GM18502 (cell line): ENCODE data around the gene CALCB.
"Not testable (repeated sequence)": the region's sequence is repeated elsewhere in the genome, so short reads cannot be mapped to it uniquely, and the experiment has no call there.

Experiments used
- ATAC-seq: cut with Tn5 transposase; IDR thresholded peaks from one replicate; pipeline ENCODE4 v1.9.1; 2021; ENCODE audit warnings: mild to moderate bottlenecking; ENCODE audit not compliant: unreplicated experiment, poor library complexity

Gene CALCB, protein sequence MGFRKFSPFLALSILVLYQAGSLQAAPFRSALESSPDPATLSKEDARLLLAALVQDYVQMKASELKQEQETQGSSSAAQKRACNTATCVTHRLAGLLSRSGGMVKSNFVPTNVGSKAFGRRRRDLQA

DNA sequence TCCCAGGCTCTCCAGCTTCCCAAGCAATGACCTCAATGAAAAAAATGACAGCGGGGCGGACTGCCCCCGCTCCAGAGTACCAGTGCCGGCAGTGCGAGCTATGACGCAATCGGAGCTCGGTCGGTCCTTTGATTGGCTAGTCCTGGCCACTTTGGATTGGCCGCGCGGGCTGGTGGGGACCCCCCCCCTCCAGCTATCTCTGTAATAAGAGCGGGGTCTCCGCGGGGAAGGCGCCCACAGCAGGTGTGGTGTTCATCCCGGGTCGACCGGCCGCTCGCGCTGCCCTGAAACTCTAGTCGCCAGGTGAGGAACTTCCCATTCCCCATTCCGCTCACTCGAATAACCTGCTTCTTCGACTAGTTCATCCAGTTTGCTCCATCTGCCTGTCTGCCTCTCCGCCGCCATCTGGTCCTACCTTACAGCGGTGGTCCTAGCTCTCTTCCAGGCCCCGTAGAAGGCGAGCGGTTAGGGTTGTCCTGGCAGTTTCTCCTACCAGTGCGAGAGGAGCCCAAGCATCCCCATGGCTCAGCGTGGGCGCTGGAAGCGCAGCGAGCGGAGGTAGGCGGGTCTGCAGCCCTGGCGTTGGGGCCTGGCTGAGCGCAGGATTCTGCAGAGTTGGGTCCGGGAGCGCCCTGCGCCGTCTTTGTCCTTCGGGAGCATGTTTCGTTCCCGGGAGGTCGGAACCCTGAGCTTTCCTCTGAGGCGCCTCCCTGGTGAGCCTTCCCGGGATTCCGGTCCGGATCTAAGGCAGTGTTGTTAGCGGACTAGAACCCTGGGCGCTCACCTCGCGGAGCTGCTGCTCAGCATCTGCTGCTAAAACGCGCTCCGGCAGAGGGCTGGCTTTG, at the start of gene CALCB:
Gene CALCB, plus strand, starts transcription at position 233 of the 845 bp plus-strand sequence. CDS start 1,126 bp downstream, outside the sequence.
- ATAC-seq = no peak

DNA sequence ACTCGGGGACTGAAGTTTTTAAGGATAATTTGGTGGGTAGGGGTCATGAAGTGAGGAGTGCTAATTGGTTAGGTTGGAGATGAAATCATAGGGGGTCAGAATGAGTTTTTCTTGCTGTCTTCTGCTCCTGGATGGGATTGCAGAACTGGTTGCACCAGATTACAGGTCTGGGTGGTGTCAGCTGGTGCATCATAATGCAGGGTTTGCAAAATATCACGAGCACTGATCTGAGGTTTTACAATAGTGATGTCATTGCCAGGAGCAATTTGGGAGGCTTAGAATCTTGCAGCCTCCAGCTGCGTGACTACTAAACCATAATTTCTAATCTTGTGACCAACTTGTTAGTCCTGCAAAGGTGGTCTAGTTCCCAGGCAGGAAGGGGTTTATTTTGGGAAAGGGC, 46.4 kb upstream of the CALCB start:
- no peak for ATAC-seq

DNA sequence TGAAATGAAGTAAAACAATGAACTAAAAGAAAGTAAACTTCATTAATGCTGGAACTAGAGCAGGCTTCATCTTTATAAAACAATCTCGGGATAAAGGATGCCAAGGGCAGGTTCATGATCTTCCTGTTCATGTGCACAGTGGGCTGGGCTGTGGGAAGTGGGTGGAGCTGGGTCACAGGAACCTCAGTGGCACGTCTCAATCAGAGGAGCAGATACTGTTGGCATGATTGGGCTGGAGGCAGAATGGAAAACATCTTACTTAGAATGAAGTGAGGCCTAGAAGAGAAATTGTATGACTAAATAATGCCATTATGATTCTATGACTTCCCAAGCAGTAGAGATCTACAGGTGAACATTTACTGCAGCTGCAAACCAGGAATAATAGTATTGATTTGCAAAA, 45.4 kb upstream of the CALCB start:
- no peak for ATAC-seq

DNA sequence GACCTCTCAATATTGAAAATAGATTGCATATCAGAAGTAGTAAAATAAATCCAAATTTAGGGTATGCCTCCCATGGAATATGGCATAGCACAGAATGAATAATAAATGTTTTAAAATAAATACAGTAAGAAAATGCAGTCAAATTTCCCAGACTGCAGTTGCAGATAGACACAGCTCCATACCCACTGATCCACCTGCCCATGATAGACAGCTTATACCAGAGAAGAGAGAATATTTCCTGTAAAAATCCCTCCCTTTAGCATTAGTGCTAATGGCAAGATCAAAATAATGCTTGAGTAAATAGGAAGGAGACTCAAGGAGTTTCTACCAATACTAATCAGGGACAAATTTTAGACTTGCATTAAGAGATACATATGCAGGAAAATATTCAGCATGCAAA, 45.0 kb upstream of the CALCB start:
- ATAC-seq = no peak

DNA sequence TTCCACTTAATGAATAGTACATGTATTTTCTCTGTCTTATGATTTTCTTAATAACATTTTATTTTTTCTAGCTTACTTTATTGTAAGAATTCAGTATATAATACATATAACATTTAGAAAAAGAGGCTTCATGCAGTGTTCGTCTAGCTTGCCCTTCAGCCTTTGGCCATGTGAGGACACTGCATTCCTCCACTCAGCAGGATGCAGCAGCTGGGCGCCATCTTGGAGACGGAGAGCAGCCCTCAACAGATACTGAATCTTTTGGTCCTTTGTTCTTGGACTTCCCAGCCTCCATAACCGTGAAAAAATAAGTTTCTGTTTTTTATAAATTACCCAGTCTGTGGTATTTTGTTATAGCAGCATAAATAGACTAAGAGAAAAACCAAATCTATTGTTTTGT, 41.4 kb upstream of the CALCB start:
- ATAC-seq = not testable (repeated sequence)

DNA sequence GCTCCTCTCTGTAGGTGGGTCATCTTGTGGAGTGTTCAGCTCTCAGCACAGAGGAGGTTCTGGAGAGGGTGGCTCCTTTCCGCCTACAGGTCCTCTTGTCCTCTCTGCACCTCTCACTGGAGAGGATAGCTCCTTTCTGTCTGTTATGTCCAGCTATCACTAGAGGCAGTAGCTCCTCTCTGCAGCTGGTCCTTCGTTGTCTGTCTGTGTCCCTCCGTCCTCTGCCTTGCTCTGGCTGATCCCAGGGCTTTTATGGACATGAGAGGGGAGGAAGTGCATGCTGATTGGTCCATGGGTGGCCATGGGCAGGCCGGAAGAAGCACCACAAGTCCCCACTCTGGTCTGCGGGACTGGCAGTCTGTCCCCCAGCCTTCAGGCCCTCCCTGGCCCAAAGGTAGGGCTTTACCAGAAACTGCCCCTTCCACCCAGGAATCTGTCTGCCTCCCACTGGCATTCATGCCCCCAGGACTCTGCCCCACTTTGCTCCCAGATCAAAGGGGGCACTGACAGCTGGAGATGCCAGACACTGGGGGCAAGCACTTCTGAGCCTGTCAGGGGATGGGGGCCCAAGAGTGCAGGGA, 38.6 kb upstream of the CALCB start:
- no peak for ATAC-seq

DNA sequence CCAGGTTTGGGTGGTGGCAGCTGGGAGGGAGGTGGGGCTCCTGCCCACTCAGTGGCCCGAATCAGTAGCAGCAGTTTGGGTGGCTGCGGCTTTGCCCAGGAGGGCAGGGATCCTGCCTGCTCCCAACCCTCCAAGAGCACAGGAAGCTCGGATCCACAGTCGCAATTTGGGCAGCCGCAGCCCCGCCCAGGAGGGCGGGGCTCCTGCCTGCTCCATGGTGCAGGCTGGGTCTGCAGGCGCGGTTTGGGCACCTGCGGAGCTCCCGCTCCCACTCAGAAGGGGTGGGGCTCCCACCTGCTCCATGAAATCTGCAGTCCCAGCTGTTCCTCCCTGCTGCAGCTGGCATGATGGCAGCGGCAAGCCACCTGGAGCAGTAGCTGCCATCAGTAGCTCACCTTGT, 38.1 kb upstream of the CALCB start:
- ATAC-seq = no peak

DNA sequence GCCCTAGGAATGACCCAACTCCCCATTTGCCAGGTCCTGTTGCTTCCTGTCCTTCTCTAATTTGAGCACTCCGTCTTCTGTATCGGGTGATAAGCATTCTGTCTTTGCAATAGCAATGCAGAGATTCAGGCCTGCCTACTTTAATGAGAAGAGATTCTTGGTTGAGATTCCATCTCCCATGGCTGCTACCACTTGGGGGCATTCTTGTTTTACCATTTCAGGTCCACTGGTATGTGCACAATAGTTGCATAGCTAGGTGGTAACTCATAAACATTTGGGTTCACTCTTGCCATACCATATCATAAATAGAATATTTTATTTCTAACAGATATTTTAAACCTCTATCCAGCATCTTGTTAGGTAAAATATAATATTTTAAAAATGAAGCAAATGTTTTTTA, 34.4 kb upstream of the CALCB start:
- no peak for ATAC-seq

DNA sequence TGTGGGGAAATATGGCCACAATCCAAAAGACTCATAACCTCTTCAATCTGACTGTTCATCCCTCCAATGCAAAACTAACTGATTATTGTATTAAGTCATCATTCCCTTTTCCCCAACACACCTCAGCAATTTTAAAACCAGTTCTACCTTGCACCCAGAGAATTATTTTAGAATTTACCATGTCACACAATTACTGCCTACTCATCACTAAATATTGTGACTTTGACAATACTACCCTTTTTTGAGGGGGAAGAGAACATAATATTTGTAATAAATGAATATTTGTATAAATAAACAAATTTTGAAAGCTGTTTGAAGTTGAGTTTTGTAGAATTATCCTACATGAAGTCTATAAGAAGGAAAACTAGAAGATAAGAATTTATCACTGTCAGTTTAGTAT, 28.2 kb upstream of the CALCB start:
- no peak for ATAC-seq

DNA sequence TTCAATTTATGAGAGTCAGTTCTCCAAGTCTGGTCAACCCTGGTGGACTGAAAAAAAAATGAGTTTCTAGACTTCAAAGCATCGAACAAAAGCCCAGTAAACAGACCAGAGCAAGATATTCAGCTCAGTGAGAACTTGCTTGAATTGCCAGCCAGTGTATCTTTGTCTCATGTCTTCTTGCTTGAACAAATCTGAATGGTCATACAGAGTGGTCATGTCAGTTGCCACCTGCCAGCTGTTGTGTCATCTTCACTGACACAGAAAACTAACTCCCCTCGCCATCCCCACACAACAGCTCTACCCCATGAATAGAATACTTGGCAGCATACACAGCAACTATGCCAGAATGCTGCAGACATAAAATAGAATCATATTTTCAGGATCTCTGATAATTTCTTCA, 27.5 kb upstream of the CALCB start:
- ATAC-seq = no peak

DNA sequence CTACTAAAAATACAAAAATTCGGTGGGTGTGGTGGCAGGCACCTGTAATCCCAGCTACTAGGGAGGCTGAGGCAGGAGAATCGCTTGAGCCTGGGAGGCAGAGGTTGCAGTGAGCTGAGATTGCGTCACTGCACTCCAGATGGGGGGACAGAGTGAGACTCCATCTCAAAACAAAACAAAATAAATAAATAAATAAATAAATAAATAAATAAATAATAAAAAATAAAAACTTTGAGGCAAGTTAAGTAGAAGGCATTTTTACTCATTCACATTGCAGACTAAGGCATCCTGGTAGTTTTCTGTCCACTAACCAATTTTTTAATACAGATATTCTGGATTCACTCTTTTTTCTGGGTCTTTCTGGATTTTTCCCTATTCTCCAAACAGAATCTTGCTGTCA, 26.7 kb upstream of the CALCB start:
- not testable (repeated sequence) for ATAC-seq

DNA sequence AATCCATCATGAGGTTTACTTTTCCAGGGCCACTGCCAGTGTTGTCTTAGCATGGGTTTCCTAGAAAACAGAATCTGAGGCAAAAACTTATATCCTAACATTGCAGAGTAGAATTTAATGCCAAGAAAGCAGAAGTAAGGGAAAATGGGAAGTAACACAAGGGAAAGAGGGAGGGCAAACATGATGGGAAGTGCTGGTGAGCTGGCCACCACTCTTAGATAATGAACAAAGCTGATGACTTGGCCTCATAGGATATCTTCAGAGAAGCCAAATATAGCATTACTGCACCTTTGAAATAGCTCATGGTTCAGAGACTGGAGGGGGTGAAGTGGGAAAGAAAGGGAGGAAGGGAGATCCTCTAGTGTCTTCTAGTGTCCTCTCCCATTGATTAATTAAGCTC, 24.8 kb upstream of the CALCB start:
- no peak for ATAC-seq

DNA sequence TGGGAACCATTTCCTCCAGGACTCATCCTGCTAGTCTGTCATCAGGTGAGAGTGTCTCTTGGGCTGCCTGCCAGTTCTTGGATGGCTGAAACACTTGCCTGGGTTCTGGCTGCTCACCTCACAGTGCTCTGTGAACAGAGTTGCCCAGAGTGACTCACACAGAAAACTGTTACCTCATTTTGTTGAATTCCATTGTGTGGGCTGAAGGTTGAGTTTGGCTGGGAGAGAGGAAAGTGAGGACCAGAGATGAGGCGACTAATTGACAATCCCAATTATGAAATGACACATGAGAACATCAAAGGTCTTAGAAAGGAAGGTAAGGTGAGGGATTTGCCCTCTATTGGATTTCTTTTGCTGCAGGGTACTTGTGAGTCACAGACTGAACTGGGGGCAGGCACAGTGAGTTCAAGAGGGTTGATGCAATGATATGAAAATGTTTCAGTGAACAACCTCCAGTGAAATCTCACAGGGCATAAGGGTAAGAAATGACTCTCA, 20.2 kb upstream of the CALCB start:
- no peak for ATAC-seq

DNA sequence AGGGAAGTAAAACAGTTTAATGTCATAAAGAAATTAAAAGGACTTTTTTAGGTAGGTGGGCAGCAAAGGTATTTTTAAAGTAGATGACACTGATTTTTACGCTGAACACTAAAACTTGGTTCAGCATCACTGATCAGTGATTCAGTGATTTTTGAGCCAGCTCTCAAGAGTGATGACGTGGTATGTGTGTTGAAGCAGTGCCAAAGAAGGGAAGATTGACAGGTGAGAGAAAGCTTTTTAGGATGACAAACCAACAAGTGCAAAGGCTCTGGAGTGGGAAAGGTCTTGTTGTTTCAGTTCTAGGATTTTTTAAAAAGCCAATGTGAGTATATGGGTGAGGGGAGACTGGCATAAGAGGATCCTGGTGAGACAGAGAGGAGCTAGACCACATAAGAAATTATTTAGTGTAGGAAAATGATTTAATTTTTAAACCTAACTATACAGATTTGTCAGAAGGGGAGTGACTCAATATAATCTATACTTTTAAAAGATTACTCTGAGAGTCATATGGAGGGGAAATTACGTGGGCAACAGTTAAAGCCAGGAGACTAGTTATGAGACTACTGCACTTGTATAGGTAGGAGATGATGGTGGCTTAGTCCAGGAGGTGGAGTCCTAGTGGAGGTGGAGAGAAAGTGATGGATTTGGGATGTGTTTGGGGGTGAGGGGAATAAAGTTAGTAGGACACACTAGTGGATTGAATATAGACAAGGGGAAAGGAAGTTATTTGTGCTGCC, 17.6 kb upstream of the CALCB start:
- ATAC-seq = no peak

DNA sequence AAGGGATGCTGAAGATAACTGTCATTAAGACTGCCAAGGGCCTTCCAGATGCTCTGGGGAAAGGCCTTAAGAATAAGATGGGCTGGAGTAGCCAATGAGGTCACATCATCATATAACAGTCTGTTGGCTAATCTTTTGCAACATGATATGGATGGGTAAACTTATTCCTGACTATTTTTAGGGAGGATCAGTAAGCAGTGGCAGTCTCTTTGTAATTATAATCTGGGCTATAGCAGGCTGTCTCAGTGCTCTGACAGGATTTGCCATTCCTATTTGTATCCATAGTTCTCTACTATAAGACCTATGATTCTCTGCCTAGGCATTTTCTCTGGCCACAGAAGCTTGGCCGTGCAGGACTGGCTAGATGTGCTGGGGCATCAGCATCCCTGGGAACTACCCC, 16.1 kb upstream of the CALCB start:
- ATAC-seq = no peak

DNA sequence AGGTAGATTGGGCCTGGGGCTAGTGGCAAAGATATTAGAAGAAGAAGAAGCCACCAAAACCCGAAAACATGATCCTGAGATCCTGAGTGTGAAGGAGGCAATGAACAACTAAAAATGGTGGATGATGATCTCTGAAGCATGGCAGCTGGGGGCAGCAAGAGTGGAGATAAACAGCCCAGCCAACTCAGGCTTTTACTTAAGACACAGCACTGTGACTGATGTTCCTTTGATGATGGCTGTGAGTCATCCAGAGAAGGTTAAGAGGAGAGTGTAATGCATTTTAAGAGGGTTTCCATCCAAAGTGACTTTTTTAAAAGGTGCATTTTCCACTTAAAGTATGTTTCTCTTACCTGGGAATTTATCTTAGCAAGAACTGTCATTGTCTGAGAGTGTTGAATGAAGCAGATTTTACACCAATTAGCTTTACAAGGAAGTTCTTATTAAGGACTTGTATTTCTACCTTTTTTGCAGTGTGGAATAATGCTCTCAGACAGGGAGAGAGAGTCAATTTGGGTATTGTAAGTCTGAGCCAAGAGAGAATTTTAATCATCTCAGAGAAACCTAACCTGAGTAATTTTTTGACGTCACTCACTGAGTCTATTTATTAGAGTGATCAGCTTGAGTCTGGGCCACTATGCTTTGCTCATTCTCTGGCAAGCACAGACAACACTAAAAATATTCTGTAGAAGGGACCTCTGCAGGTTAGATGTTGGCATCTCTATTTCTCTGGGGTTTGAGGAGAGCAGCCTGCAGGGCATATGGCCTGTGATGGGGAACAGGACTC, 14.1 kb upstream of the CALCB start:
- ATAC-seq = no peak

DNA sequence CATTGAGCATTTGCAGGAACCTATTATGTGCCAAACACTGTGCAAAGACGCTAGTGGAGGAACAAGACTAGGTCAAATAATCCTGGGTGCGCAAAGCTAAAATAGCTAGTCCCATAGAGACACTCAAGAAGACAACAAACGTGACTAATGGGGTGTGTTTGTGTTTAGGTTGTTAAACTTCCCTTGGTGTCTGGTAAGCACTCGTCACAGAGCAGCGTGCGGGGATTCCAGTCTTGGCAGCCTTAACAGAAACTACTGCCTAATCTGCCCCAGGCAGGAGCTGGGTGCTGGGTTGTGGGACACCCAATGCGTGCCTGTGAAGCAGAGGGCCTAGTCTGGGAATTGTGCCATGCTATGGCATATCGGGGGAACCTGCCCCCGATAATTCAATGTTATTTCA, 10.8 kb upstream of the CALCB start:
- no peak for ATAC-seq

DNA sequence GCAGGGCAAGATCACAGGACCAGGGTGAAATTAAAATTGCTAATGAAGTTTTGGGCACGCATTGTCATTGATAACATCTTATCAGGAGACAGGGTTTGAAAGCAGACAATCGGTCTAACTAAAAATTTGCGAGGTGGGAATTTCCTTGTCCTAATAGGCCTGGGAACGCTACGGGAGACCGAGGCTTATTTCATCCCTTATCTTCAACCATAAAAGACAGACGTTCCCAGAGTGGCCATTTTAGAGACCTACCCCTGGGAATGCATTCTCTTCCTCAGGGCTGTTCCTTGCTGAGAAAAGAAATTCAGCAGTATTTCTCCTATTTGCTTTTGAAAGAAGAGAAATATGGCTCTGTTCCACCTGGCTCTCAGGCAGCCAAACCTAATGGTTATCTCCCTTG, 3.6 kb upstream of the CALCB start:
- ATAC-seq = not testable (repeated sequence)

DNA sequence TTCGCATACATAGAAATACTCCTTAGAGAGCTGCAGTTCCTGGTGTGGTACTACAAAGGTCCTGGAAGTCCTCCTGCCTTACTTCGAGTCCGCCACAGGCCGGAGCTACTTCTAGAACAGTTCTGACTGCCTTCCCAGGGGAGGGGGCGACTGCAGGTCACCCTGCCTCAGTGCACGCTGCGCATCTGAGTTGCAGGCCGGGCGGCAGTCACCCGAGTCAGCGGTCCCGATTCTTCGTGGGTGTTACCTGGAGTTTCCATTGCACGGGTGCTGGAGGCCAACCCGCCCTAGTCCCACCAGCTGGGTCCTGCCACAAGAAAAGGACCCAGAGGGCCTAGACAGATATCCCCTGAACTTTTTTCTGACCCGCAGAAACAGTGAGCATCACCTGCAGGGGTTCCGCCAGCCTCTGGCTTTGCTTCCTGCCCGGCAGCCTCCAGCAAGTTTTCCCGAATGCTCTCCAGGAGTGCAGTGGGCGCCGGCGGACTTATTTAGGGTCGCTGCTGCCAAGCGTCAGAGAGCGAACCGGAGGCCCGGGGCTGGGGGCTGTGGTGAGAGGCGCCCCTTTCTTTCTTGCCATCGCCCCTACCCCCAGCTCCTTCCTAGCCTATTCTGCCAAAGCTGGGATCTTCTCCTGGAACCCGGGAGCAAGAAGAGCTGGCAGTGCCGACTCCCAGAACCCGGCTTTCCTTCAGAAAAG, 1.7 kb upstream of the CALCB start:
- ATAC-seq = no peak
